Stomach (tissue), 4 donors: ENCODE measurements around the gene HCN2.

Experiments
- EP300 ChIP-seq: sonication (generic); formaldehyde crosslinking; IDR thresholded peaks from one replicate; pipeline ENCODE4 v1.6.1; 2017; ENCODE audit warnings: antibody characterized with exemption
- POLR2A ChIP-seq, 4 donors: fragments of 450-650 bp; IDR thresholded peaks; one replicate each; pipeline ENCODE4 v1.6.1; 2016; ENCODE audit warnings: antibody characterized with exemption in 4 of 4, control low read depth in 2 of 4, mild to moderate bottlenecking in 1 of 4, moderate library complexity in 1 of 4
- POLR2AphosphoS5 ChIP-seq, 3 donors: sonication (generic); formaldehyde crosslinking; IDR thresholded peaks; one replicate each; pipeline ENCODE4 v1.6.1; 2016; ENCODE audit warnings: antibody characterized with exemption in 3 of 3
- TF ChIP-seq, protein P1 (sequence below), 7 experiments: fragments of 450-650 bp in 4 of 7; fragments of 200-600 bp in 3 of 7; sonication (generic) in 3 of 7; IDR thresholded peaks; one replicate each; pipeline ENCODE4 v1.5.1; 2016 to 2019; ENCODE audit warnings: antibody characterized with exemption in 7 of 7, control low read depth in 2 of 7, mild to moderate bottlenecking in 1 of 7

DNA sequence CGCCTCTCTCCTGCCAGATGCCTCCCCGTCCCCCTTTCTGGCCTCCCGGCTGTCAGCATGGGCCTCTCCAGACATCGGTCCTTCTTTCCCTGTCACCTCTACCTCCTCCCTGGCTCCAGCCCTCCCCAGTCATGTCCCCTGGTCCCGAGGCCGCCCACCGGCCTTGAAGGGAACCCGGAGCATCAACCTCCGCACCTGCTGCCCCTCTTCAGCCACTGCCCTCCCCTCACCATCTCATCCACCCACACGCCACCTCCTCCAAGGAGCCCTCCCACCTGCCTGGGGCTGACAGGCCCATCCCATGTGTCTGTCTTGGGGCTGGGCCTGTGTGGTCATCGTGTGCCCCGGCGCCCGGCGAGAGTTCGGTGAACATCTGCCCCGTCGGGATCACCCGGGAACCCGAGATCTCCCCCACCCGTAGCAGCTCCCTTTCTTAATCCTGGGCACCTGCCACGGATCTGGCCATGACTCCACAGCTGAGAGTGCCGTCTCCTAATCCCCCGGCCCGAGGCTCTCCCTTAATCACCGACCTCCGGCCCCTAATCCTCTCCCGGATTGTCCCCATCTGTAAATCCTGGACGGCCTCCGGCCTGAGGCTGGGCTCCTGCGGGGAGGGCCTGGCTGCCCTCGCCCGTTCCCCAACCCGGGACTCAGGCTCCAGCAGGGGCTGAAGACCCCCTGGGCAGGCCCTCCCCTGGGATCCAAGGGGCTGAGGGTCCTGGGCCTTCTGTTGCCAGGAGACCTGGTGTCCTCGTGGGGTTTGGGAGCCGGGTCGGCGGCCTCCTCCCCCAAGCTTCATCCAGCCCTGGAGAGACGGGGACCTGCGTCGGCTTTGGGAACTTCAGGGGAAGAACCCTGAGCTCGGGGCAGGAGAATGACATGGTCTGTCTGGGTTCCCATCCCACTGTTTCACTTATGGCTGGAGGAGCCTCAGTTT lies 5.9 kb downstream of the HCN2 start:
- TF ChIP-seq POLR2AphosphoS5 (IDR thresholded peaks at IDR 0.05), result no peak
- TF ChIP-seq, protein P1, sequence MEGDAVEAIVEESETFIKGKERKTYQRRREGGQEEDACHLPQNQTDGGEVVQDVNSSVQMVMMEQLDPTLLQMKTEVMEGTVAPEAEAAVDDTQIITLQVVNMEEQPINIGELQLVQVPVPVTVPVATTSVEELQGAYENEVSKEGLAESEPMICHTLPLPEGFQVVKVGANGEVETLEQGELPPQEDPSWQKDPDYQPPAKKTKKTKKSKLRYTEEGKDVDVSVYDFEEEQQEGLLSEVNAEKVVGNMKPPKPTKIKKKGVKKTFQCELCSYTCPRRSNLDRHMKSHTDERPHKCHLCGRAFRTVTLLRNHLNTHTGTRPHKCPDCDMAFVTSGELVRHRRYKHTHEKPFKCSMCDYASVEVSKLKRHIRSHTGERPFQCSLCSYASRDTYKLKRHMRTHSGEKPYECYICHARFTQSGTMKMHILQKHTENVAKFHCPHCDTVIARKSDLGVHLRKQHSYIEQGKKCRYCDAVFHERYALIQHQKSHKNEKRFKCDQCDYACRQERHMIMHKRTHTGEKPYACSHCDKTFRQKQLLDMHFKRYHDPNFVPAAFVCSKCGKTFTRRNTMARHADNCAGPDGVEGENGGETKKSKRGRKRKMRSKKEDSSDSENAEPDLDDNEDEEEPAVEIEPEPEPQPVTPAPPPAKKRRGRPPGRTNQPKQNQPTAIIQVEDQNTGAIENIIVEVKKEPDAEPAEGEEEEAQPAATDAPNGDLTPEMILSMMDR (IDR thresholded peaks at IDR 0.05), result no peak
- no peak for TF ChIP-seq POLR2A (IDR thresholded peaks at IDR 0.05)
- no peak for TF ChIP-seq EP300
